Mesothelial cell of epicardium (in vitro differentiated cells): ENCODE data around the gene ONECUT3. TPM values are rescaled to one million over a fixed set of nuclear protein-coding genes. Genes with fewer than 3 reads are reported as not detected.

Experiments used
- DNase-seq, 2 experiments: peaks; one replicate each; pipeline ENCODE4 v3.0.0; 2021; ENCODE audit warnings: low spot score in 2 of 2; ENCODE audit not compliant: unreplicated experiment in 2 of 2
- H3K27ac Mint-ChIP-seq: 2 replicates; pipeline ENCODE4 v1.8.0; 2021; ENCODE audit warnings: mixed read lengths
- H3K27me3 Mint-ChIP-seq: 2 replicates; pipeline ENCODE4 v1.8.0; 2021; ENCODE audit warnings: low read depth, mixed read lengths
- H3K36me3 Mint-ChIP-seq: 2 replicates; pipeline ENCODE4 v1.8.0; 2021; ENCODE audit warnings: mixed read lengths
- H3K4me1 Mint-ChIP-seq: 2 replicates; pipeline ENCODE4 v1.8.0; 2021; ENCODE audit warnings: mixed read lengths
- H3K4me3 Mint-ChIP-seq: 2 replicates; pipeline ENCODE4 v1.8.0; 2021; ENCODE audit warnings: mild to moderate bottlenecking, moderate library complexity, mixed read lengths
- H3K9me3 Mint-ChIP-seq: 2 replicates; pipeline ENCODE4 v1.8.0; 2021; ENCODE audit warnings: mixed read lengths
- total RNA-seq: library from RNA; stranded (reverse); gene quantifications from 3 replicates; pipeline ENCODE4 v1.2.1, GENCODE V29; 2021
- TF ChIP-seq, protein P1 (sequence below): fragments of 200-600 bp; sonication (generic); IDR thresholded peaks from one replicate; pipeline ENCODE4 v1.5.0; 2021; ENCODE audit warnings: antibody characterized with exemption; ENCODE audit not compliant: unreplicated experiment

ONECUT3 gene
- total RNA-seq, 1 donor from 2014 or later: not detected

DNA sequence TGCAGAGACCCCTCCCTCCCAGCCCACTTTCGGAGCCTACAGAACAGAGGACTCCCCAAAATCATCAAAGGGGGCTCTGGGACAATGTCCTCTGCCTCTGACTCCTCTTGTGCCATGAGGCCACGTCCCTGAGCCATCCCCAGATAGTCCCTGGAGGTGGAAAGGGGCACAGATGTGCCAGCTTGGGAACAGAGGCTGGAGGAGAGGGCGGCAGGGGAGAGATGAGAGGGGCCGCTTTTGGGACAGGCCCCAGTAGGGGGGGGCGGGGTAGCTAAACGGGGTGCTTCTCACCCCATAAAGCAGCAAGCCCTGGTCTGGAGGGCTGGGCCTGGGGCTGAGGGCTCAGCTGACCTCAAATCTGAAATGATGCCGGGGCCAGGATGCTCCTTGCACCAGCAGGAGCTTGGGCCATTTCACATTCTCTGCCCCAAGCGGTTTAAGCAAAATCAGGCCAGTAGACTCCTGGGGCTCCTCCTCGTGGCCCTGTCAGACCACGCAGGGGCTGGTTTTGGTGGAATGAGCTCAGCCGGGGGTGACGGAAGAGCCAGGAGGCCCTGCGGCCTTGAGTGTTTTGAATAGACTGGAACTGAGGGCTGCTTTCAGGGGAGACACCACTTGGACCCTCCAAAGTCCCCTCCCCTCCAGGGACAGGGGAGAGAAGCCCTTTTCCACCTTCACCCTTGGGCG, 27.1 kb downstream of the ONECUT3 start:
- Mint-ChIP-seq H3K9me3 (no peaks in the 10 kb centered on the region), H3K36me3 (no peaks in the 10 kb centered on the region)
- TF ChIP-seq, protein P1, sequence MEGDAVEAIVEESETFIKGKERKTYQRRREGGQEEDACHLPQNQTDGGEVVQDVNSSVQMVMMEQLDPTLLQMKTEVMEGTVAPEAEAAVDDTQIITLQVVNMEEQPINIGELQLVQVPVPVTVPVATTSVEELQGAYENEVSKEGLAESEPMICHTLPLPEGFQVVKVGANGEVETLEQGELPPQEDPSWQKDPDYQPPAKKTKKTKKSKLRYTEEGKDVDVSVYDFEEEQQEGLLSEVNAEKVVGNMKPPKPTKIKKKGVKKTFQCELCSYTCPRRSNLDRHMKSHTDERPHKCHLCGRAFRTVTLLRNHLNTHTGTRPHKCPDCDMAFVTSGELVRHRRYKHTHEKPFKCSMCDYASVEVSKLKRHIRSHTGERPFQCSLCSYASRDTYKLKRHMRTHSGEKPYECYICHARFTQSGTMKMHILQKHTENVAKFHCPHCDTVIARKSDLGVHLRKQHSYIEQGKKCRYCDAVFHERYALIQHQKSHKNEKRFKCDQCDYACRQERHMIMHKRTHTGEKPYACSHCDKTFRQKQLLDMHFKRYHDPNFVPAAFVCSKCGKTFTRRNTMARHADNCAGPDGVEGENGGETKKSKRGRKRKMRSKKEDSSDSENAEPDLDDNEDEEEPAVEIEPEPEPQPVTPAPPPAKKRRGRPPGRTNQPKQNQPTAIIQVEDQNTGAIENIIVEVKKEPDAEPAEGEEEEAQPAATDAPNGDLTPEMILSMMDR: no peak

DNA sequence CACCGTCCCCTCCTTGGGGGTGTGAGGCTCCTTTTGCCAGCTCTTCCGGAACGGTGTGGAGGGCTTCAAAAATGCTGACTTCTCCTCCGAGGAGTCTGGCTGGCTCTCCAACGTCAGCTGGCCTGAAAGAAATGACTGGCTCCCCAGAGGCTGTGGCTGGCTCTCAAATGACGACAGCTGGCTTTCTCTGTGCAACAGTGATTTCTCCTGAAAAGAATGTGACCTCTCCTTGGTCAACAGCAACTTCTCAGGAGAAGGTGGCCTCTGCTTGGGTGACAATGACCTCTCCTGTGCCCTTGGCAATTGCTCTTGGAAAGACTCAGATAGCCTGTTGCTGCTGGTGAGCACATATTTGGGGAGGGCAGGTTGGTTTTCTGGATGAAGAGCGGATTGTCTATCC, 29.2 kb downstream of the ONECUT3 start:
- Mint-ChIP-seq H3K27me3 (peaks cover 92% of the 10 kb centered on the region), H3K27ac (no peak overlapping the region), H3K4me1 (peaks cover 4% of the 10 kb centered on the region), H3K36me3 (no peaks in the 10 kb centered on the region), H3K4me3 (no peak overlapping the region), H3K9me3 (no peaks in the 10 kb centered on the region)
- DNase-seq: no peak
- TF ChIP-seq, protein P1: no peak

More for the DNA sequence above, 27.1 kb downstream of the ONECUT3 start:
- Mint-ChIP-seq H3K27ac (no peak overlapping the region), H3K27me3 (peaks cover 94% of the 10 kb centered on the region), H3K4me3 (no peak overlapping the region), H3K4me1 (peaks cover 4% of the 10 kb centered on the region)
- no peak for DNase-seq

DNA sequence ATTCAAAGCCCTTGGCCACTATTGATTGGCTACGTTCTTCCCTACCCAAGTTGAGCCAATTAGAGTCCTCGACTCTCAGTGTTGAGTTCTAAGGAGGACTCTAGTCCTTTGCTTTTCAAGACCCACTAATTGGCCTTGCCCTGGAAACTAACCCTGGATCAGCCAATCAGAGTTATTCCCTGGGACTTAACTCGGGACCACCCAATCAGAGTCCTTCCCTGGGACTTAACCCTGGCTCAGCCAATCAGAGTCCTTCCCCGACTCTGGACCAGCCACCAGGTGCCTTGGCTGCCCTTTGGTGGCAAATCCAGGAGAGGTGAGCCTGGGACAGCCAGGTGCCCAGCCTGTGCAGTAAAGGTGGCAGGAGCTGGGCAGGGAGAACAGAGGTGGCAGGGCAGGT, 30.0 kb downstream of the ONECUT3 start:
- Mint-ChIP-seq H3K27me3 (peaks cover 90% of the 10 kb centered on the region), H3K4me1 (peaks cover 4% of the 10 kb centered on the region), H3K36me3 (no peaks in the 10 kb centered on the region), H3K27ac (no peak overlapping the region), H3K4me3 (no peak overlapping the region), H3K9me3 (no peaks in the 10 kb centered on the region)
- no peak for DNase-seq
- TF ChIP-seq, protein P1: no peak

DNA sequence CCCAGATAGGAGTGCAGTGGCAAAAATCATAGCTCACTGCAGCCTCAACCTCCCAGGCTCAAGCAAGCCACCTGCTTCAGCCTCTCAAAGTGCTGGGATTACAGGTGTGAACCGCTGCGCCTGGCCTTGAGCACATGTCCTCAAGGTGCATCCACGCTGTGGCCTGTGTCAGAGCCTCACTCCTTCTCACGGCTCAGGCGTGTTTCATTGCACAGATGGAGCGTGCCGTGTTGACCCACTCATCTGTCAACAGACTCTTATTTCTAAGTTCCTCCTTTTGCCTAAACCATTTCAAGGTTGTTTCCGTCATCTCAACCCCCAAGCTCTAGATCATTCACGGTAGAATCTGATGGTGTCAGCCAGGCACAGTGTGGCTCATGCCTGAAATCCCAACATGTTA, 30.6 kb downstream of the ONECUT3 start:
- no peaks in the 10 kb centered on the region for H3K36me3 Mint-ChIP-seq
- no peak overlapping the region for H3K27ac Mint-ChIP-seq
- peaks cover 4% of the 10 kb centered on the region for H3K4me1 Mint-ChIP-seq
- DNase-seq: no peak
- H3K4me3 Mint-ChIP-seq: no peak overlapping the region
- peaks cover 90% of the 10 kb centered on the region for H3K27me3 Mint-ChIP-seq
- H3K9me3 Mint-ChIP-seq: no peaks in the 10 kb centered on the region
- TF ChIP-seq, protein P1: no peak

DNA sequence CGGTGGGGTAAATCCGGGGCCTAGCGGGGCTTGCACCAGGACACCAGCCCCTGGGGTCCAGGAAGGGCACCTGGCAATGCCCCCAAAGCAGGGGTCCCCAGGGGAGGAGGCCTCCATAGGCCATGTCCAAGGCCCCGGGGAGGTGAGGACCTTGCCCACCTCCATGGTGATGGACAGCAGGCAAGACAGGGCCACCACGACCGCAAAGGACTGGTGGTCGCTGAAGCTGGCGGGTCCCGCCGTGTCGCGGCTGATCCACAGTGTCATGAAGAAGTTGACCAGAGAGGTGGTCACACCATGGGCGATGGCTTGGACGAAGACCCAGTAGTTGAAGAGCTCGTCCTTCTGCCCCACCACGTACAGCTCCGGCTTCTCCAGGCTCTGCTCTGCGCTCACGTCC, 32.0 kb downstream of the ONECUT3 start:
- Mint-ChIP-seq H3K4me1 (no peaks in the 10 kb centered on the region), H3K4me3 (no peak overlapping the region), H3K9me3 (no peaks in the 10 kb centered on the region), H3K36me3 (no peaks in the 10 kb centered on the region), H3K27ac (no peak overlapping the region), H3K27me3 (peaks cover 83% of the 10 kb centered on the region)
- DNase-seq: no peak
- TF ChIP-seq, protein P1: no peak

DNA sequence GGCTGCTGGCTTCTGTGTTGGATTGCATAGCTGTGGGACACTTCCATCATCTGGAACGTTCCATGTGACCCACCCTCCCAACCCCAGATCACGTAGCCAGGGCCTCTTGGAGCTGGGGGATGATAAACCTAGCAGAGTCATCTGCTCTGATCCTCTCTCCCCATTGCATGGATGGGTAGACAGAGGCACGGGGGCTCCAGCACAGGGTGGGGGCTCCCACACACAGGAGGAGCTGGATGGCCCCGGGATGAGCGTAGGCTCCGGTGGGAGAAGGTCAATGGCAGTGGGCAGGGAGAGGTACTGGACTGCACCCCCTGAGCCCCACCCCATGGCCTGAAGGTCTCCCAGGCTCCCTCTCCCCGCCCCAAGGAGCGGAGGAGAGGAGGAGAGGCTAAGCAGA, 33.4 kb downstream of the ONECUT3 start:
- H3K4me1 Mint-ChIP-seq: no peaks in the 10 kb centered on the region
- H3K4me3 Mint-ChIP-seq: no peak overlapping the region
- DNase-seq: no peak
- H3K36me3 Mint-ChIP-seq: no peaks in the 10 kb centered on the region
- TF ChIP-seq, protein P1: no peak
- no peaks in the 10 kb centered on the region for H3K9me3 Mint-ChIP-seq
- peaks cover 82% of the 10 kb centered on the region for H3K27me3 Mint-ChIP-seq
- no peak overlapping the region for H3K27ac Mint-ChIP-seq
